DOHH2 (cell line): Measurements from ENCODE around the gene ITPKB.
A peak's percentile ranks its signal among the peaks of the same experiment; 100 is the strongest.

Experiments
- H3F3A ChIP-seq: fragments of 200-600 bp; sonication (generic), shearing (Covaris generic); 2 replicates; pipeline ENCODE4 v1.6.0; 2016; ENCODE audit warnings: antibody characterized with exemption, mild to moderate bottlenecking; ENCODE audit not compliant: control insufficient read depth, insufficient read depth
- H3K27ac ChIP-seq: fragments of 200-600 bp; sonication (generic); 2 replicates; pipeline ENCODE4 v1.5.1; 2014; ENCODE audit warnings: low read depth, mild to moderate bottlenecking, low read length, moderate library complexity
- H3K27me3 ChIP-seq: fragments of 200-600 bp; sonication (generic); 2 replicates; pipeline ENCODE4 v1.6.1; 2014; ENCODE audit warnings: mild to moderate bottlenecking, low read length, mixed read lengths; ENCODE audit not compliant: control insufficient read depth
- H3K36me3 ChIP-seq: fragments of 200-600 bp; sonication (generic); 2 replicates; pipeline ENCODE4 v1.6.1; 2014; ENCODE audit warnings: mild to moderate bottlenecking, low read length, moderate library complexity, mixed read lengths; ENCODE audit not compliant: control insufficient read depth
- H3K4me1 ChIP-seq: fragments of 200-600 bp; sonication (generic); 2 replicates; pipeline ENCODE4 v1.6.1; 2014; ENCODE audit warnings: mild to moderate bottlenecking, low read length, mixed read lengths; ENCODE audit not compliant: control insufficient read depth
- H3K4me2 ChIP-seq: fragments of 200-600 bp; sonication (generic); 2 replicates; pipeline ENCODE4 v1.6.0; 2014; ENCODE audit warnings: mild to moderate bottlenecking, low read length, moderate library complexity
- H3K4me3 ChIP-seq: fragments of 200-600 bp; sonication (generic); 2 replicates; pipeline ENCODE4 v1.5.1; 2014; ENCODE audit warnings: mild to moderate bottlenecking, low read length, mixed read lengths
- H3K79me2 ChIP-seq: fragments of 200-600 bp; sonication (generic); 2 replicates; pipeline ENCODE4 v1.6.1; 2014; ENCODE audit warnings: mild to moderate bottlenecking, low read length, mixed read lengths; ENCODE audit not compliant: control insufficient read depth
- H3K9me2 ChIP-seq: fragments of 200-600 bp; sonication (generic); replicated peaks from 2 replicates; pipeline ENCODE4 v1.6.1; 2014; ENCODE audit warnings: mild to moderate bottlenecking, low read length, mixed read lengths; ENCODE audit not compliant: control insufficient read depth
- H3K9me3 ChIP-seq: fragments of 200-600 bp; sonication (generic); 2 replicates; pipeline ENCODE4 v1.6.1; 2014; ENCODE audit warnings: antibody characterized with exemption, low read length, mixed read lengths; ENCODE audit not compliant: control insufficient read depth, insufficient read depth
- H4K20me1 ChIP-seq: fragments of 200-600 bp; sonication (generic); 2 replicates; pipeline ENCODE4 v1.6.0; 2014; ENCODE audit warnings: low read depth, mild to moderate bottlenecking, antibody characterized with exemption, low read length, moderate library complexity; ENCODE audit not compliant: control insufficient read depth, insufficient read depth
- CTCF ChIP-seq: fragments of 200-600 bp; sonication (generic); IDR thresholded peaks from one replicate; pipeline ENCODE4 v1.5.1; 2014; ENCODE audit warnings: antibody characterized with exemption, mild to moderate bottlenecking, low read depth, low read length; ENCODE audit not compliant: poor library complexity, severe bottlenecking
- EZH2phosphoT487 ChIP-seq: fragments of 200-600 bp; sonication (generic); IDR thresholded peaks from 2 replicates; pipeline ENCODE4 v1.6.1; 2017; ENCODE audit warnings: borderline replicate concordance, mild to moderate bottlenecking, antibody characterized with exemption, low read length, moderate library complexity, mixed read lengths

The ITPKB gene

GRCh38 chr1:226712742-226713419 is 26.2 kb downstream of the ITPKB start:
- peak overlapping the region; percentile 75 for H3K4me3 ChIP-seq
- H3F3A ChIP-seq = peaks cover 60% of the 10 kb centered on the region
- H3K79me2 ChIP-seq = peaks cover 91% of the 10 kb centered on the region
- TF ChIP-seq CTCF (no peak), EZH2phosphoT487 (no peak)
- H3K36me3 ChIP-seq = peaks cover 78% of the 10 kb centered on the region
- peaks cover 99% of the 10 kb centered on the region for H3K4me1 ChIP-seq
- peak overlapping the region; percentile 100 for H3K27ac ChIP-seq
- H4K20me1 ChIP-seq = peaks cover 4% of the 10 kb centered on the region; the same call in 1 of the 2 replicates
- peak overlapping the region; percentile 98 for H3K4me2 ChIP-seq
- peaks cover 10% of the 10 kb centered on the region for H3K9me3 ChIP-seq
- H3K9me2 ChIP-seq = no peaks in the 10 kb centered on the region
- no peaks in the 10 kb centered on the region for H3K27me3 ChIP-seq

- peaks cover 91% of the 10 kb centered on the region for H3K79me2 ChIP-seq
- H3F3A ChIP-seq = peaks cover 54% of the 10 kb centered on the region
- H3K27me3 ChIP-seq = no peaks in the 10 kb centered on the region
- TF ChIP-seq EZH2phosphoT487 (no peak), CTCF (no peak)
- H3K9me3 ChIP-seq = peaks cover 10% of the 10 kb centered on the region
- H3K36me3 ChIP-seq = peaks cover 80% of the 10 kb centered on the region
- 0 out of 2 replicates have a peak, but pooled peaks cover 4% of the 10 kb centered on the region for H4K20me1 ChIP-seq
- H3K4me3 ChIP-seq = peak overlapping the region; percentile 75
- peak overlapping the region; percentile 98 for H3K4me2 ChIP-seq
- H3K27ac ChIP-seq = peak overlapping the region; percentile 100
- peaks cover 98% of the 10 kb centered on the region for H3K4me1 ChIP-seq
- H3K9me2 ChIP-seq = no peaks in the 10 kb centered on the region
Measured at GRCh38 chr1:226711976-226712741, 26.9 kb downstream of the ITPKB start.

- Histone ChIP-seq H3K27ac (no peak overlapping the region), H3K9me3 (peaks cover 10% of the 10 kb centered on the region), H3K27me3 (no peaks in the 10 kb centered on the region), H4K20me1 (0 out of 2 replicates have a peak, but pooled peaks cover 4% of the 10 kb centered on the region), H3K4me3 (no peak overlapping the region), H3K36me3 (peaks cover 86% of the 10 kb centered on the region), H3K4me2 (peak overlapping the region; percentile 98), H3F3A (peaks cover 41% of the 10 kb centered on the region), H3K4me1 (peaks cover 93% of the 10 kb centered on the region), H3K9me2 (no peaks in the 10 kb centered on the region), H3K79me2 (peaks cover 89% of the 10 kb centered on the region)
- TF ChIP-seq EZH2phosphoT487 (no peak), CTCF (no peak)
Measured at GRCh38 chr1:226710501-226710900, 28.6 kb downstream of the ITPKB start.
